Activated T-helper 9 cell treated with anti-CD3 and anti-CD28 coated beads, Interleukin-2, amount 50 U/mL, for 16 hours (primary cell): ENCODE results near the gene ERC2.

Experiments
- DNase-seq: peaks from one replicate; pipeline ENCODE4 v3.0.0-alpha.2; 2020; ENCODE audit warnings: low read depth

ERC2 gene

DNA sequence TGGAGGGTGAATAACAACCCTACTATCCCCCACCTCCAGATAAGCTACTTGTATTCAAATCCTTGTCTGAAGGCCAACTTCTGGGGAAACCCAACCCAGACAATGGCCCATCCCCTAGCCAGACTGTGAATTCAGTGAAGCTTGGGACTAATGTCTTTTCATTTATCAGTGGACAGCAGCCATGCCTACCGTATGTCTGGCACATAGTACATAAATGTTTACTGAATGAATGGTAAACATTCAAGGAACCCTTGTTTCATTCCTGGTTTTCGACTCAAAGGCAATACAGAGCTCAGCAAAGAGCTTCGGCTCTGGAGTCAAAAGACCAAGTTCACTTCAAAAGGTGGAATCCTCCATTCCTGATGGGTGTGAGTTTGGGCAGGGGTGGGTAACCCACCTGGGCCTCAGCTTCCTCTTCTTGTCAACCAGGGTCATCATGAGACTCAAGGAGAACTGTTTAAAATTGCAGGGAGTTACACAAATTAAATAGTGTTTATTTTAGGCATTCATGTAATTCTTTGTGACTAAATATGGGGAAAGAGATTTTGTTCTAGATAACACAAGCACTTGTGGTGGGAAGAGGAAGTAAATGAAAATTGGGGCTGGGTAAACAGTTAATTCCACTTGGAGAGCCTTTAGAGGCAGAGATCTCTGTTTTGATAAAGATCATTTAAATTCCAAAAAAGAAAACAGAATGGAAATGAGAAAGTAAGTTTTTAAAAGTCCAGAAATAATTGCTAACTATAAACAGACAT, 677.5 kb downstream of the ERC2 start:
- DNase-seq = no peak

- no peak for DNase-seq
Observed at GRCh38 chr3:55789516-55789915, 678.8 kb downstream of the ERC2 start.

GRCh38 chr3:55782807-55783206, 685.5 kb downstream of the ERC2 start:
- no peak for DNase-seq

DNA sequence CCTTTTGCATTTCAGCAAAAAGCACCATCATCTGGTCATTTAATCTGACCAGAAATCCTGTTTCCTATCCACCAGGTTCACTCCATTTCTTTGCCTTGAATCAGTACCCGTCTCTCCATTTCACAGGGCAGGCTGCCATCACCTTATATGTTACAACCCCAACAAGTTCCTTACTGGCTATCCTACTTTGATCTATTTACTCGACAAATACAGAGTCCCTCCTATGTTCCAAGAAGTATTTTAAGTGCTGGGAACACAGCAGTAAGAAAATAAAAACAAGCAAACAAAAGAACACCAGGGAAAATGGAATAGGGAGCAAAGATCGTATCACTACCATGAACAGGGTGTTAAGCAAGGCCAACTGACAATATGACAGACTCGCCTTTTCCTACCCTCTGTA, 685.9 kb downstream of the ERC2 start:
- DNase-seq = no peak

GRCh38 chr3:55780913-55781312, 687.4 kb downstream of the ERC2 start:
- DNase-seq = no peak

DNA sequence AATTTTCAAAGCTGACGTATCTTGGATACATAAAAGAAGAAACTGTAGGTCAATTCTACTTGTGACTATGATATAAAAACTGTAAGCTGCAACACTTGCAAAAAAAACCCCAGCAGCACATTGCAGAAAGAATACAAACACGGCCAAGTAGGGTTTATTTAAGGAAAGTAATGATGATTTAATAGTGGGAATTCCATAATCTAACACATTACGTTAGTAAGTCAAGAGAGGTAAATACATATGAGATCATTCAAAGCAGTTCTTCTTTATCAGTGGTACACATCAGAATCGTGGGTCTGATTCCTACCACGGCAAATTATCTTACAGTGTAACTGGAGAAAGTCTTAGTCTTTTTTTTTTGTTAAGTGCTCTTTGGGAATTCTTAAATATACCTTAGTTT, 688.7 kb downstream of the ERC2 start:
- no peak for DNase-seq

DNA sequence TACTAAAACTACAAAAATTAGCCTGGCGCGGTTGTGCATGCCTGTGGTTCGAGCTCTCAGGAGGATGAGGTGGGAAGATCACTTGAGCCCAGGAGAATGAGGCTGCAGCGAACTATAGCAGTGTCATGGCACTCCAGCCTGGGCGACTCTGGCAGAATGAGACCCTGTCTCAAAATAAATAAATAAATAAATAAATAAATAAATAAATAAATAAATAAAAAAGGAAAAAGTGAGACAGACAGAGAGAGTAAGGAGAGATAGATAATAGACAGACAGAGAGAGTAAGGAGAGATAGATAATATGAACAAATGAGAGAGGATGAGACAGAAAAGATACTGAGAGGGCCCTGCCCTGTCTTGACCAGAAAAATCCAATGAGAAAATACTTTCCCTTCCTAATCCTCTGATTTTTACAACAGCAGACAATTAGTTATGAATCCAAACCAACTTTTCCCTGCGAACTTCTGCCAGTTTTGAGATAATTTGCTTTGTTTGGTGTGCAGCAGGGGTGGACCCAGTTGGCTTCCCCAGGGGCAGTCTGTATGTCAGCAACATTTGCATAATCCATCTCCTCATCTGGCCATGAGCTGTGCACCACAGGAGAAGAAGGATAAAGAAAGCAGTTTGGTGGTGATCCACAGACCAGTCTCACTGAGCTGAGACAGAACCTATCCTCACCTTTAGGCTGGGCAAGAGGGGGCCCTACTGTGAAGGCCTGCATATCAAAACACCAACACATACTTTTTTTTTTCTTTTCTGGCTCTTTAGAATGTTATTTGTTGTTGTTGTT, 692.7 kb downstream of the ERC2 start:
- DNase-seq = no peak

GRCh38 chr3:55774856-55775255, 693.4 kb downstream of the ERC2 start:
- no peak for DNase-seq

DNA sequence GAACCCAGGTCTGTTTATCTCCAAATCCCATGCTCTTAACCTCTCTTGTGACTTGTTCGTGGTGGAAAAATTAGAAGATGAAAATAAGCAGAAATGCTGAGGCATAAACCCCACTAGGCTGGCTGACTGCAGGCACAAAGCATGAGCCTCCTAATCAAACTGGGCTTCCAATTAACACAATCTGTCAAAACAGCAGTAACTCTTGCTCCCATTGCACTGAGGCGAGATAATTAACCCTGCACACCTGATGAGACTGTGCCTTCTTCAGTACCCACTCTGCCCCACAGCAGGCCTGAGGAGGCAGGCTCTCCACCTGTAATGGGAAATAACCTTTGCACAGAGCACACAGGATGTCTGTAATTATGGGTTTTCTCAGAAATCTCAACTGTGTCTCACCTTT, 696.8 kb downstream of the ERC2 start:
- no peak for DNase-seq

GRCh38 chr3:55770077-55770476, 698.2 kb downstream of the ERC2 start:
- no peak for DNase-seq

- DNase-seq = no peak
Observed at GRCh38 chr3:55766753-55767152, 701.5 kb downstream of the ERC2 start.

DNA sequence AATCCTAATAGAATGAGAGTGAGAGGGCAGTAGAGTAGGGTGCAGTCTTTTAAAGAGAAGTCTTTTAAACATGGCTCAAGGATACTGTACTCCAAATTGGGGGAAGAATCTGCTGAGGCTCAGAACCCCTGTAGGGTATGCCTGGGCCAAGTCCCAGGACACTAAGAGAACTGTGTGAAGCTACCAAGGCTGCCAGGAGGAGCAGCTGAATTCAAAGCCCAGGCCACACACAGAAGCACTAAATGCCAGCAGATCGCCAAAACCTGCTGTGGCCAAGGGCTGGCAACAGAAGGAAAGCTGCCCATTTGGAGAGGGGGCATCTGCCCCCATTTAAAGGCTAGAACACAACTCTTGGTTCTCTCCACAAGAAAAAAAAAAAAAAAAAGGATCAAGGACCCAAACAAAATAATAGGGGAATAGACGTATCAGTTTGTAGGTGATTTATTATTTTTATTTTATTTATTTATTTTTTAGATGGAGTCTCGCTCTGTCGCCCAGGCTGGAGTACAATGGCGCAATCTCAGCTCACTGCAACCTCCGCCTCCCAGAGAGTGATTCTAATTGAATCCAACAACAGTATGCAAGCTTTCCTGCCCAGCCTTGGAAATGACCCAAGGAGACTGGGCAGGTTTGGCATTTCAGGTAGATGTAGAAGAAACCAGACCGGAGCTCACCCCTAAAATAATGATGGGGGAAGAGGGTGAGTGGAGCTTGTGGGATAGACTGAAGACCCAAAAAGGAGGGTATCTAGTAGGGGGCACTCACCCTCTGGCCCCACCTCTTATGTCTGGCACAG, 702.2 kb downstream of the ERC2 start:
- no peak for DNase-seq

DNA sequence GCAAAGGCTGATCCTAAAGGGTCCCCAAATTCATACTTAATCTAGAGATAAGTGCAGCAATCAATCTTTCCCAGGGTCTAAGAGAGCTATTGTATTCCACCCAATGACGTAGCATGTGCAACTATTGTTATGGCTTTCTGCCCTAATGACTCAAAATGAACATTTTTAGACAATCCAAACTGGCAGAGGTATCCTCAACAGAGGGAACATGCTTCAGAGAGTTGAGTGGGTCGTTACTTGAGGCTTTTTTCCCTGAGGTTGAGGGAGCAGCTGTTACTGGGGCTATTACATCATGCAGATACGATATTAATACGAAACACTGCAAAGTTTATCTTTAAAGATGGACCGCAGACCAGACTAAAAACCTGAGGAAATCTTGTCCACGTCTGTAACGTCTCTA, 702.9 kb downstream of the ERC2 start:
- DNase-seq = no peak

- no peak for DNase-seq
Observed at GRCh38 chr3:55756976-55757375, 711.3 kb downstream of the ERC2 start.

DNA sequence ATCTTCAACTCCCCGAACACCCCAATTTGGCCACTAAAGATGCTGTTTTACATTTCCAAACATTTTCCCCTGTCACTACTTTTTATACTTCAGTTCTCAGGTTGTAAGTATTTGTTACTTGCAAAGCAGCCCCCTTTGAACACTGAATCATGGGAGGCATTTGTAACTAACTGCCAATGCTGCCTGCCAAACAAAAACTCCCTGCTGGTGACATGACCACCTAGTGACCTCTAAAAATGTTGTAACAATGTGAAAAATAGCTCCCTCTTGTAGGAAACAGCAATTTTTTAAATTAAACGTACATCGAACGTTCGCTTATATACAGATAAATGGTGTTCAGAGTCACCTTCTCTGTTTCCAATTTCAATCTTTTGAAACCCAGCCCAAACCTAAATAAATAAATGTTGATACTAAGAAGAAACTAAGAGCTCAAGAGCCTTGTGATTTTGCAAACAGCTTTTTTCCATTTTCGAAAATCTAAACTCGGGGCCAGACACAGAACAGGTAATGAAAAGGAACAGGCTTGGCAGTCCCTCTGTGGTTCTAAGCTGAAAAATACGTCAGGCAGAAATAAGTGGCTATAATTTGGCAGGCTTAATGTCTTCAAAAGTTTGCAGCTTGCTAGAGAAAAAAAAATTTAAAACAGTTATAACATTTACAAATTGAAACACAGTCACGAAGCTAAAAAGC, 712.6 kb downstream of the ERC2 start:
- no peak for DNase-seq

DNA sequence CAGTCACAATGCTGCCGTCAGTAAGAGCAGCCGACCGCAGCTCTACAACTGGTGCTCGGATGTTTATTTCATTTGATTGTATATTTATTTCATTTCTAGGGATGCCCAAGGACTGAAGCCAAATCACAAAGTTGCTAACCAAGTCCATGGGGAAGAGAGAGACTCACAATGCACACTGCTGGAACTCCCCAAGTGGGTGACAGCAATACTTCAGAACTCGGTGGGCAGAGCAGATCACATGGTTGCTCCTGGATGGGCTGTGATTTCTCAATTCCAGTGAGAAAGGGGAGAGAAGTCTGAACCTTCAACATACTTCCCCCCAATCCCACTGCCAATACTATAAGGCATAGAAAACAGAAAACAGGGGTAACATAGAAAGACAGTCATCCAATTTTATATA, 715.4 kb downstream of the ERC2 start:
- DNase-seq = no peak

DNA sequence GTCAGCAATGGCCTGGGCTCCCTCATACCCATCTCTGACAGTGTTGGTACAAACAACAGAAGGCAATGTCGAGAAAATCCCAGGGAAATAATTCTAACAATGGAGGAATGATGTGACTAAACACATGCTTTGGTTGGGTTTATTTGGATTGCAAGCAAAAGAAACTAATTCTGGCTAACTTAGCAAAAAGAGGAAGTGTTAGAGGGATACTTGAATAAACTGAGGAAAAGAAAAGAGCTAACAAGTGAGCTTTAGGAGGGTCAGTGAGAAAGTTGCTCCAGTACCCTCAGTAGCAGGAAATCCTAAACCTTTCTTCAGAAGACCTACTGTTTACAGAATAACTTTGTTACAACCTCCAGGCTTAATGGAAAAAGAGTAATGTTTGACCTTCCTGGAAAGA, 716.5 kb downstream of the ERC2 start:
- DNase-seq = no peak

DNA sequence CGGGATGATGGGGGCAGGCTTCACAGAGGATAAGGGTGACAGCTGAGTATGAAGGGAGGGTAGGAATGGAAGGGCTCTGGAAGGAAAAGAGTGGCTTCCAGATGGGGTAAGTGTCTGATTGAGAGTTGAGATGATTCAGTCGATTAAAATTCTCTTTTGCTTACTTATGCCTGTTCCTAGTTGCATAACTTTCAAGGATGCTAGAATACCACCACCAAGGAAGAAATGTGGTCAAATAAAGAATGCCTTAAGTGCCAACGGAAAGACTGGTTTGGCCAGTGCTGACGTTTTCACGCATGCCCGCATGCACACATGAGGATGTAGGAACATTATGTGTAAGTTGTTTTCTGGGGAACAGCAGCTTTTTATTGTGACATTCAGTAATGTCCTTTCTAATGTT, 717.7 kb downstream of the ERC2 start:
- no peak for DNase-seq

DNA sequence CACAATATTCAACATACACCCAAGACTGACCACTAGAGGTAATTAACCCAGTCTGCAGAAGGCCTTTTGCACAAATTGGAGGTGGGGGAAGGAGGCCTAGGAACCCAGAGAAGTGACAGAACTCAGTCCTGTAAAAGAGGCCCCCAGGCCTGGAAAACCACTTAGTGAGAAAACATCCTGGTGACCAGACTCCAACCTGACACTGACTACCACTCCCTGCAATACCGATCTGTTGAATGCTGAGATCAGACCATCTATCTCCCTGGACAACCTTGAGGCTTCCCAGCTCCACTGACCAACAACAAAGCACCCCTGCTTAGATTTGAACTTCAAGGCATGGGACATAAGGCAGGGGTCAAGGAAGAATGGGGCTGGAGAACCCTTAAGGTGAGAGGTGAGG, 719.2 kb downstream of the ERC2 start:
- DNase-seq = no peak

DNA sequence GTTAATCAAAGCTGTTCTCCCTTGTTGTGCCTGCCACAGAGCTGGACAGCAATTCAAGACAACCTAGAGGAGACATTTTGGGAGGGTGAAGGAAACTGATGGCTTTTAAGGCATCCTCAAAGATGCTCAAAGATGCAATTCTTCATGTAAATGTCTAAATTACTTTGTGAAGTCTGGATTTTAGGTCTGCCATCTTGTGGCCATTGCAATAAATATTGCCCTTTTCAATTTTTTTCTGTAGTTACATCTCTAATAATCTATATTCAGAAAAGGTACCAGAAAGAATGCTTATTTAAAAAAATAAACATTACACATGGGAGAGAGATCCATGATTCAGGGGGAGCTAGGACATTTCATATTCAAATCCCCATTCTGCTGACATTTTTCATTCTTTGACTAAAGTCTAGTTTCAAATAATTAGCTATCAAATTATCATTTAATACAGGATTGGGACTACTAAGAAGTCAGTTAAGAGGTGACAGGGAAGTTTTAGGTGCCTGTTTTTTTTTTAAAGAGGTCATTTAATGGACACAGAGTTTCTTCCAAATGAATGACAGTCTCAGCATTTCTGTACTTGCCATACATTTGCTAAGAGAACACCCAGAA, 721.4 kb downstream of the ERC2 start:
- DNase-seq = no peak

GRCh38 chr3:55742832-55743136, 725.5 kb downstream of the ERC2 start:
- no peak for DNase-seq
